ENCODE results near the gene ARX. TPM values are rescaled to one million over a fixed set of nuclear protein-coding genes. Genes with fewer than 3 reads are reported as not detected.

Gene ARX
- total and polyA plus RNA-seq, 9 of the 15 experiments (the other 6 are each of a cell fraction or from before 2014, with no cell fraction given) = 0.03 TPM; not detected in 8

GRCh38 chrX:24969812-24970211 is 46.0 kb downstream of the ARX start:
- no peak overlapping the region for H3K4me2 ChIP-seq (ENCODE audit: insufficient read depth, low read length)
- no peak overlapping the region for H3K9ac ChIP-seq (ENCODE audit: insufficient read depth in 1 of 2, low read depth in 2 of 2, low read length in 2 of 2)
- POLR2A ChIA-PET = no interaction called here
- no TSS peak for BruUV-seq (replicated peaks)
- no peaks in the 10 kb centered on the region for H3K4me1 ChIP-seq (replicated peaks in 1 of 2; ENCODE audit: control insufficient read depth in 2 of 2, insufficient read depth in 2 of 2, low read length in 2 of 2)
- no peaks in the 10 kb centered on the region for H3K79me2 ChIP-seq (ENCODE audit: control insufficient read depth, insufficient read depth, low read length)
- no peaks in the 10 kb centered on the region for H3K9me3 ChIP-seq (replicated peaks; ENCODE audit: control insufficient read depth, insufficient read depth, low read depth, low read length)
- CTCF ChIA-PET (ENCODE audit: low intra/inter-chr PET ratio) = no interaction called here
- no peaks in the 10 kb centered on the region for H4K20me1 ChIP-seq (replicated peaks; ENCODE audit: control insufficient read depth, insufficient read depth, low read length)
- TF ChIP-seq RBM25 (IDR thresholded peaks at IDR 0.05; ENCODE audit: low read depth, low read length, severe bottlenecking) (peak; percentile 21), ZNF146 (CRISPR knock-in tag; IDR thresholded peaks at IDR 0.05; ENCODE audit: unreplicated experiment) (peak; percentile 89), TGIF2 (CRISPR knock-in tag; IDR thresholded peaks at IDR 0.05) (no peak)
- intact Hi-C loops (cut with micrococcal nuclease) = no loop called here
- WGBS (ENCODE audit: insufficient coverage, low coverage, missing lambda C conversion rate) = 88% methylated on average over 3 of the region's 5 CpGs
- in situ Hi-C loops (cut with MboI) = no loop called here
- no peak for ATAC-seq
- no peaks in the 10 kb centered on the region for H3K9me1 ChIP-seq (ENCODE audit: control insufficient read depth, insufficient read depth, low read length)
- no peaks in the 10 kb centered on the region for H3K36me3 ChIP-seq (ENCODE audit: control insufficient read depth, insufficient read depth, low read length)
- H3K27me3 ChIP-seq (ENCODE audit: control insufficient read depth in 2 of 2, insufficient read depth in 2 of 2, low read length in 2 of 2) = no peaks in the 10 kb centered on the region
- DNase-seq (ENCODE audit: extremely low read depth in 1 of 4, low spot score in 3 of 4) = no peak
- H2AFZ ChIP-seq (ENCODE audit: low read depth, low read length) = no peak overlapping the region
- no peak overlapping the region for H3K27ac ChIP-seq (ENCODE audit: extremely low read depth, low read depth, low read length)
- FAIRE-seq = no peak
- H3K4me3 ChIP-seq = no peak overlapping the region

- no peaks in the 10 kb centered on the region for H3K36me3 ChIP-seq (ENCODE audit: control insufficient read depth, insufficient read depth, low read length)
- no peak for DNase-seq (ENCODE audit: extremely low read depth in 1 of 4, low spot score in 3 of 4)
- H2AFZ ChIP-seq (ENCODE audit: low read depth, low read length) = no peak overlapping the region
- in situ Hi-C loops (cut with MboI) = no loop called here
- H3K4me2 ChIP-seq (ENCODE audit: insufficient read depth, low read length) = no peak overlapping the region
- no peak for ATAC-seq
- no peaks in the 10 kb centered on the region for H3K79me2 ChIP-seq (ENCODE audit: control insufficient read depth, insufficient read depth, low read length)
- no peaks in the 10 kb centered on the region for H3K9me3 ChIP-seq (replicated peaks; ENCODE audit: control insufficient read depth, insufficient read depth, low read depth, low read length)
- no peaks in the 10 kb centered on the region for H3K4me1 ChIP-seq (replicated peaks in 1 of 2; ENCODE audit: control insufficient read depth in 2 of 2, insufficient read depth in 2 of 2, low read length in 2 of 2)
- no peaks in the 10 kb centered on the region for H3K9me1 ChIP-seq (ENCODE audit: control insufficient read depth, insufficient read depth, low read length)
- no peaks in the 10 kb centered on the region for H3K27me3 ChIP-seq (ENCODE audit: control insufficient read depth in 2 of 2, insufficient read depth in 2 of 2, low read length in 2 of 2)
- ChIA-PET CTCF (ENCODE audit: low intra/inter-chr PET ratio) (no interaction called here), POLR2A (no interaction called here)
- FAIRE-seq = no peak
- intact Hi-C loops (cut with micrococcal nuclease) = no loop called here
- H4K20me1 ChIP-seq (replicated peaks; ENCODE audit: control insufficient read depth, insufficient read depth, low read length) = no peaks in the 10 kb centered on the region
- no peak overlapping the region for H3K9ac ChIP-seq (ENCODE audit: insufficient read depth in 1 of 2, low read depth in 2 of 2, low read length in 2 of 2)
- no peak overlapping the region for H3K27ac ChIP-seq (ENCODE audit: extremely low read depth, low read depth, low read length)
- 100% methylated on average over 1 of the region's 1 CpG for WGBS (ENCODE audit: insufficient coverage, low coverage, missing lambda C conversion rate)
- BruUV-seq (replicated peaks) = no TSS peak
- no peak overlapping the region for H3K4me3 ChIP-seq
- no peak for TF ChIP-seq DIDO1 (tag; IDR thresholded peaks at IDR 0.05; ENCODE audit: low read depth)
- TF ChIP-seq BRF2 (IDR thresholded peaks at IDR 0.05; ENCODE audit: borderline replicate concordance, insufficient read depth, insufficient read length) = no peak
- TF ChIP-seq ZMIZ1 (IDR thresholded peaks at IDR 0.05; ENCODE audit: low read depth in 2 of 2, low read length in 2 of 2) = no peak
- TF ChIP-seq LCOR (CRISPR knock-in tag; IDR thresholded peaks at IDR 0.05) = no peak
- TF ChIP-seq ZNF121 (CRISPR knock-in tag; conservative IDR thresholded peaks at IDR 0.05) = no peak
- no peak for TF ChIP-seq ZNF644 (tag; IDR thresholded peaks at IDR 0.05; ENCODE audit: low read depth)
- TF ChIP-seq SAP30 (IDR thresholded peaks at IDR 0.05; ENCODE audit: borderline replicate concordance, insufficient read depth, low read depth, low read length, poor library complexity, severe bottlenecking) = no peak
- TF ChIP-seq STAT5B (CRISPR knock-in tag; IDR thresholded peaks at IDR 0.05) = no peak
- TF ChIP-seq NCOR1 (IDR thresholded peaks at IDR 0.05) = no peak
- no peak for TF ChIP-seq RUNX1 (IDR thresholded peaks at IDR 0.05; ENCODE audit: low read depth)
Observed at GRCh38 chrX:24965372-24965771, 50.4 kb downstream of the ARX start.
